ENCODE data around the gene GABRG3.

GRCh38 chr15:26936502-26936901 is 34.5 kb upstream of the GABRG3 start:
- TF ChIP-seq CTCF (IDR thresholded peaks at IDR 0.05) (no peak), POLR2AphosphoS5 (IDR thresholded peaks at IDR 0.05) (no peak), POLR2A (IDR thresholded peaks at IDR 0.05) (no peak), EP300 (IDR thresholded peaks at IDR 0.05) (no peak)
